GM23338 (cell line): Measurements from ENCODE around the gene CRAMP1. TPM values are rescaled to one million over a fixed set of nuclear protein-coding genes. Genes with fewer than 3 reads are reported as not detected.

ENCODE experiments used
- ATAC-seq: fragments of 200-7000 bp; cut with Tn5 transposase; 3 replicates; pipeline ENCODE4 v1.9.1; 2020
- DNase-seq: peaks from one replicate; pipeline ENCODE4 v3.0.0-alpha.2; 2015; ENCODE audit warnings: low spot score
- H2AFZ ChIP-seq: fragments of 200-600 bp; sonication (generic); 2 replicates; pipeline ENCODE4 v1.8.0; 2016; ENCODE audit warnings: antibody characterized with exemption, mild to moderate bottlenecking, moderate library complexity
- H3F3A ChIP-seq: fragments of 200-600 bp; sonication (generic); replicated peaks from 2 replicates; pipeline ENCODE4 v1.8.0; 2017; ENCODE audit warnings: antibody characterized with exemption, mixed run types, low read depth
- H3K27ac ChIP-seq: fragments of 200-600 bp; sonication (generic); 2 replicates; pipeline ENCODE4 v1.6.1; 2016; ENCODE audit warnings: low read depth
- H3K27me3 ChIP-seq: fragments of 200-600 bp; sonication (generic); 2 replicates; pipeline ENCODE4 v1.8.0; 2016; ENCODE audit warnings: mild to moderate bottlenecking, mixed run types, moderate library complexity; ENCODE audit not compliant: insufficient read depth
- H3K36me3 ChIP-seq: fragments of 200-600 bp; sonication (generic); 2 replicates; pipeline ENCODE4 v1.8.0; 2016; ENCODE audit warnings: mild to moderate bottlenecking; ENCODE audit not compliant: insufficient read depth
- H3K4me1 ChIP-seq: fragments of 200-600 bp; sonication (generic); 2 replicates; pipeline ENCODE4 v1.8.0; 2016; ENCODE audit warnings: mild to moderate bottlenecking, moderate library complexity; ENCODE audit not compliant: insufficient read depth
- H3K4me2 ChIP-seq: fragments of 200-600 bp; sonication (generic); 2 replicates; pipeline ENCODE4 v1.7.1; 2017; ENCODE audit warnings: mixed run types
- H3K4me3 ChIP-seq: fragments of 200-600 bp; sonication (generic); 2 replicates; pipeline ENCODE4 v1.6.1; 2016; ENCODE audit warnings: mixed run types
- H3K79me2 ChIP-seq: fragments of 200-600 bp; sonication (generic); replicated peaks from 2 replicates; pipeline ENCODE4 v1.8.0; 2017; ENCODE audit warnings: mild to moderate bottlenecking; ENCODE audit not compliant: insufficient read depth
- H3K9me2 ChIP-seq: fragments of 200-600 bp; sonication (generic); 2 replicates; pipeline ENCODE4 v1.8.0; 2017; ENCODE audit not compliant: insufficient read depth
- H4K20me1 ChIP-seq: fragments of 200-600 bp; sonication (generic); replicated peaks from 2 replicates; pipeline ENCODE4 v1.8.0; 2017; ENCODE audit warnings: mild to moderate bottlenecking; ENCODE audit not compliant: insufficient read depth
- H3K27ac Mint-ChIP-seq: 2 replicates; pipeline ENCODE4 v1.8.0; 2020; ENCODE audit warnings: inconsistent platforms, mild to moderate bottlenecking, moderate library complexity, mixed read lengths
- H3K27me3 Mint-ChIP-seq: 3 replicates; pipeline ENCODE4 v1.8.0; 2022; ENCODE audit warnings: low read depth, mild to moderate bottlenecking, moderate library complexity, mixed read lengths, inconsistent platforms; ENCODE audit not compliant: insufficient read depth, poor library complexity
- H3K36me3 Mint-ChIP-seq: 3 replicates; pipeline ENCODE4 v1.8.0; 2021; ENCODE audit warnings: low read depth, mild to moderate bottlenecking, inconsistent platforms, moderate library complexity, mixed read lengths
- H3K4me1 Mint-ChIP-seq: 3 replicates; pipeline ENCODE4 v1.8.0; 2020; ENCODE audit warnings: mild to moderate bottlenecking, inconsistent platforms, mixed read lengths
- H3K4me3 Mint-ChIP-seq: 3 replicates; pipeline ENCODE4 v1.8.0; 2021; ENCODE audit warnings: moderate library complexity, mild to moderate bottlenecking, inconsistent platforms, mixed read lengths
- H3K9me3 Mint-ChIP-seq: 3 replicates; pipeline ENCODE4 v1.8.0; 2020; ENCODE audit warnings: moderate library complexity, mild to moderate bottlenecking, inconsistent platforms, mixed read lengths
- CREB1 ChIP-seq: fragments of 250-450 bp; sonication (Bioruptor Pico); IDR thresholded peaks from 2 replicates; pipeline ENCODE4 v1.5.0; 2020; ENCODE audit warnings: low read depth, mild to moderate bottlenecking, moderate library complexity
- ETS1 ChIP-seq: IDR thresholded peaks from 2 replicates; pipeline ENCODE4 v1.6.1; 2016; ENCODE audit warnings: antibody characterized with exemption
- EZH2 ChIP-seq: fragments of 200-600 bp; sonication (generic); IDR thresholded peaks from one replicate; pipeline ENCODE4 v1.8.0; 2017; ENCODE audit warnings: antibody characterized with exemption, mild to moderate bottlenecking, low read depth; ENCODE audit not compliant: unreplicated experiment
- EZH2phosphoT487 ChIP-seq: fragments of 200-600 bp; sonication (generic); IDR thresholded peaks from one replicate; pipeline ENCODE4 v1.8.1; 2018; ENCODE audit warnings: antibody characterized with exemption; ENCODE audit not compliant: unreplicated experiment
- JUNB ChIP-seq: IDR thresholded peaks from one replicate; pipeline ENCODE4 v1.6.1; 2016; ENCODE audit warnings: antibody characterized with exemption; ENCODE audit not compliant: unreplicated experiment
- STAT1 ChIP-seq: IDR thresholded peaks from one replicate; pipeline ENCODE4 v1.6.1; 2016; ENCODE audit warnings: antibody characterized with exemption; ENCODE audit not compliant: unreplicated experiment
- ZNF331 ChIP-seq: fragments of 250-450 bp; sonication (Bioruptor Pico); IDR thresholded peaks from 2 replicates; pipeline ENCODE4 v1.5.0; 2020; ENCODE audit warnings: low read depth, mild to moderate bottlenecking, moderate library complexity
- polyA plus RNA-seq: library from polyadenylated mRNA; unstranded; fragments of >200 nt; fragmentation: Nextera tagmentation; extraction: Ambion mirVana; gene quantifications from 2 replicates; pipeline ENCODE4 v1.2.1, GENCODE V29; 2016
- total RNA-seq: library from RNA; depleted of rRNA; stranded (reverse); fragments of >200 nt; shearing (Covaris generic); gene quantifications from 2 replicates; pipeline ENCODE4 v1.2.3, GENCODE V29; 2014
- TF ChIP-seq, protein P1 (sequence below), 2 experiments: fragments of 200-600 bp in 1 of 2; sonication (generic) in 1 of 2; conservative IDR thresholded peaks; 2 replicates each; pipeline versions ENCODE4 v1.5.1 to v1.6.1; 2016 to 2017; ENCODE audit warnings: antibody characterized with exemption in 2 of 2, low read depth in 2 of 2, mild to moderate bottlenecking in 2 of 2, moderate library complexity in 1 of 2
- TF ChIP-seq, protein P2 (sequence below): fragments of 250-450 bp; sonication (Bioruptor Pico); IDR thresholded peaks from 2 replicates; pipeline ENCODE4 v1.5.0; 2020; ENCODE audit warnings: mild to moderate bottlenecking, moderate library complexity

CRAMP1 gene
- total and polyA plus RNA-seq, 2 experiments from 2014 or later = 3.4 to 16.7 TPM

GRCh38 chr16:1707193-1707790, 95.1 kb downstream of the CRAMP1 start:
- Histone ChIP-seq H3K27ac (no peak overlapping the region), H3K4me3 (peak overlapping the region; percentile 90), H3K9me2 (no peaks in the 10 kb centered on the region), H3K4me1 (peaks cover 14% of the 10 kb centered on the region), H3F3A (peaks cover 21% of the 10 kb centered on the region), H3K79me2 (peaks cover 51% of the 10 kb centered on the region), H2AFZ (no peak overlapping the region), H3K4me2 (peak overlapping the region; percentile 92), H3K36me3 (no peaks in the 10 kb centered on the region), H4K20me1 (peaks cover 29% of the 10 kb centered on the region), H3K27me3 (no peaks in the 10 kb centered on the region)
- DNase-seq (peak; percentile 33), ATAC-seq (peak; percentile 4; the same call in 2 of the 3 replicates)
- H3K4me3 Mint-ChIP-seq = peak overlapping the region; percentile 96
- peaks cover 12% of the 10 kb centered on the region for H3K36me3 Mint-ChIP-seq
- no peaks in the 10 kb centered on the region for H3K9me3 Mint-ChIP-seq
- peaks cover 20% of the 10 kb centered on the region for H3K4me1 Mint-ChIP-seq
- TF ChIP-seq JUNB = no peak
- TF ChIP-seq ZNF331 (CRISPR knock-in tag) = no peak
- TF ChIP-seq ETS1 = no peak
- TF ChIP-seq EZH2 = no peak
- H3K27me3 Mint-ChIP-seq = peaks cover 21% of the 10 kb centered on the region
- H3K27ac Mint-ChIP-seq = no peak overlapping the region

DNA sequence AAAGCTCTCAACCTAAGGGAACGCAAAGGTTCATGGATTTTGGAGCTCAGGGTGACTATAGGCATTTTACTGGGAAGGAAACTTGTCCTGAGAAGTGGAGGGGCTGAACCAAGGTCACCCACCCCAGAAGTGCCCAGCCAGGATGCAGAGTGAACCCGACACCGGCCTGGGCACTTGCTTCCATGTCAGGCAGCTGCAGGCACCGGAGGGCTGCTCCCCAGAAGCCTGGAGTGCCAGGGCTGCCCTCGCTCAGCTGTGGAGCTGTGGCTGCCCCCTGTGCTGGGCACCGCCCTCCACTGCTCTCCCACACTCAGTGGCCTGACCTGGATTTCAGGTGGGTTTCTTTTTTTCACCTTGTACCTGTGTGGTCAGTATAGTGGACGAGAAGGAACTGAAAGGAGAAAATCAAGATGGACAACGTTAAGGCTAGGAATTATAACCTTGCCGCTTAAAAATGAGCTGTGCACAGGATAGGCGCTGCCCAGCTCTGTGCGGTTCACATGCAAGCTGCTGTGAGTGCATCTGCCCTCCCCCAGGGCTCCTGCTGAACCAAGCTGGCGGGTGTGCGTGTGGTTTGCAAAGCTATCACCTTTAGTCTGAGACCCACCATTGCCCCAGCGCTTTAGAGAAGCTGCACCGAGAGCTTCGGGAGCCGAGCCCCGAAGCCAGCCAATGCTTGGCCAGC, 96.1 kb downstream of the CRAMP1 start:
- ATAC-seq (no peak), DNase-seq (no peak)
- H3K4me3 ChIP-seq = no peak overlapping the region
- TF ChIP-seq CREB1 (CRISPR knock-in tag) (no peak), EZH2phosphoT487 (no peak), STAT1 (no peak), ZNF331 (CRISPR knock-in tag) (no peak), ETS1 (no peak)
- TF ChIP-seq, protein P1, sequence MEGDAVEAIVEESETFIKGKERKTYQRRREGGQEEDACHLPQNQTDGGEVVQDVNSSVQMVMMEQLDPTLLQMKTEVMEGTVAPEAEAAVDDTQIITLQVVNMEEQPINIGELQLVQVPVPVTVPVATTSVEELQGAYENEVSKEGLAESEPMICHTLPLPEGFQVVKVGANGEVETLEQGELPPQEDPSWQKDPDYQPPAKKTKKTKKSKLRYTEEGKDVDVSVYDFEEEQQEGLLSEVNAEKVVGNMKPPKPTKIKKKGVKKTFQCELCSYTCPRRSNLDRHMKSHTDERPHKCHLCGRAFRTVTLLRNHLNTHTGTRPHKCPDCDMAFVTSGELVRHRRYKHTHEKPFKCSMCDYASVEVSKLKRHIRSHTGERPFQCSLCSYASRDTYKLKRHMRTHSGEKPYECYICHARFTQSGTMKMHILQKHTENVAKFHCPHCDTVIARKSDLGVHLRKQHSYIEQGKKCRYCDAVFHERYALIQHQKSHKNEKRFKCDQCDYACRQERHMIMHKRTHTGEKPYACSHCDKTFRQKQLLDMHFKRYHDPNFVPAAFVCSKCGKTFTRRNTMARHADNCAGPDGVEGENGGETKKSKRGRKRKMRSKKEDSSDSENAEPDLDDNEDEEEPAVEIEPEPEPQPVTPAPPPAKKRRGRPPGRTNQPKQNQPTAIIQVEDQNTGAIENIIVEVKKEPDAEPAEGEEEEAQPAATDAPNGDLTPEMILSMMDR (conservative IDR thresholded peaks at IDR 0.05; ENCODE audit: low read depth in 2 of 2) = no peak
- TF ChIP-seq, protein P2, sequence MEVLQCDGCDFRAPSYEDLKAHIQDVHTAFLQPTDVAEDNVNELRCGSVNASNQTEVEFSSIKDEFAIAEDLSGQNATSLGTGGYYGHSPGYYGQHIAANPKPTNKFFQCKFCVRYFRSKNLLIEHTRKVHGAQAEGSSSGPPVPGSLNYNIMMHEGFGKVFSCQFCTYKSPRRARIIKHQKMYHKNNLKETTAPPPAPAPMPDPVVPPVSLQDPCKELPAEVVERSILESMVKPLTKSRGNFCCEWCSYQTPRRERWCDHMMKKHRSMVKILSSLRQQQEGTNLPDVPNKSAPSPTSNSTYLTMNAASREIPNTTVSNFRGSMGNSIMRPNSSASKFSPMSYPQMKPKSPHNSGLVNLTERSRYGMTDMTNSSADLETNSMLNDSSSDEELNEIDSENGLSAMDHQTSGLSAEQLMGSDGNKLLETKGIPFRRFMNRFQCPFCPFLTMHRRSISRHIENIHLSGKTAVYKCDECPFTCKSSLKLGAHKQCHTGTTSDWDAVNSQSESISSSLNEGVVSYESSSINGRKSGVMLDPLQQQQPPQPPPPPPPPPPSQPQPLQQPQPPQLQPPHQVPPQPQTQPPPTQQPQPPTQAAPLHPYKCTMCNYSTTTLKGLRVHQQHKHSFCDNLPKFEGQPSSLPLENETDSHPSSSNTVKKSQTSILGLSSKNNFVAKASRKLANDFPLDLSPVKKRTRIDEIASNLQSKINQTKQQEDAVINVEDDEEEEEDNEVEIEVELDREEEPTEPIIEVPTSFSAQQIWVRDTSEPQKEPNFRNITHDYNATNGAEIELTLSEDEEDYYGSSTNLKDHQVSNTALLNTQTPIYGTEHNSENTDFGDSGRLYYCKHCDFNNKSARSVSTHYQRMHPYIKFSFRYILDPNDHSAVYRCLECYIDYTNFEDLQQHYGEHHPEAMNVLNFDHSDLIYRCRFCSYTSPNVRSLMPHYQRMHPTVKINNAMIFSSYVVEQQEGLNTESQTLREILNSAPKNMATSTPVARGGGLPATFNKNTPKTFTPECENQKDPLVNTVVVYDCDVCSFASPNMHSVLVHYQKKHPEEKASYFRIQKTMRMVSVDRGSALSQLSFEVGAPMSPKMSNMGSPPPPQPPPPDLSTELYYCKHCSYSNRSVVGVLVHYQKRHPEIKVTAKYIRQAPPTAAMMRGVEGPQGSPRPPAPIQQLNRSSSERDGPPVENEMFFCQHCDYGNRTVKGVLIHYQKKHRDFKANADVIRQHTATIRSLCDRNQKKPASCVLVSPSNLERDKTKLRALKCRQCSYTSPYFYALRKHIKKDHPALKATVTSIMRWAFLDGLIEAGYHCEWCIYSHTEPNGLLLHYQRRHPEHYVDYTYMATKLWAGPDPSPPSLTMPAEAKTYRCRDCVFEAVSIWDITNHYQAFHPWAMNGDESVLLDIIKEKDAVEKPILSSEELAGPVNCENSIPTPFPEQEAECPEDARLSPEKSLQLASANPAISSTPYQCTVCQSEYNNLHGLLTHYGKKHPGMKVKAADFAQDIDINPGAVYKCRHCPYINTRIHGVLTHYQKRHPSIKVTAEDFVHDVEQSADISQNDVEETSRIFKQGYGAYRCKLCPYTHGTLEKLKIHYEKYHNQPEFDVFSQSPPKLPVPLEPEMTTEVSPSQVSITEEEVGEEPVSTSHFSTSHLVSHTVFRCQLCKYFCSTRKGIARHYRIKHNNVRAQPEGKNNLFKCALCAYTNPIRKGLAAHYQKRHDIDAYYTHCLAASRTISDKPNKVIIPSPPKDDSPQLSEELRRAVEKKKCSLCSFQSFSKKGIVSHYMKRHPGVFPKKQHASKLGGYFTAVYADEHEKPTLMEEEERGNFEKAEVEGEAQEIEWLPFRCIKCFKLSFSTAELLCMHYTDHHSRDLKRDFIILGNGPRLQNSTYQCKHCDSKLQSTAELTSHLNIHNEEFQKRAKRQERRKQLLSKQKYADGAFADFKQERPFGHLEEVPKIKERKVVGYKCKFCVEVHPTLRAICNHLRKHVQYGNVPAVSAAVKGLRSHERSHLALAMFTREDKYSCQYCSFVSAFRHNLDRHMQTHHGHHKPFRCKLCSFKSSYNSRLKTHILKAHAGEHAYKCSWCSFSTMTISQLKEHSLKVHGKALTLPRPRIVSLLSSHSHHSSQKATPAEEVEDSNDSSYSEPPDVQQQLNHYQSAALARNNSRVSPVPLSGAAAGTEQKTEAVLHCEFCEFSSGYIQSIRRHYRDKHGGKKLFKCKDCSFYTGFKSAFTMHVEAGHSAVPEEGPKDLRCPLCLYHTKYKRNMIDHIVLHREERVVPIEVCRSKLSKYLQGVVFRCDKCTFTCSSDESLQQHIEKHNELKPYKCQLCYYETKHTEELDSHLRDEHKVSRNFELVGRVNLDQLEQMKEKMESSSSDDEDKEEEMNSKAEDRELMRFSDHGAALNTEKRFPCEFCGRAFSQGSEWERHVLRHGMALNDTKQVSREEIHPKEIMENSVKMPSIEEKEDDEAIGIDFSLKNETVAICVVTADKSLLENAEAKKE (CRISPR knock-in tag) = no peak

More for the DNA sequence above, 96.1 kb downstream of the CRAMP1 start:
- Histone ChIP-seq H3K27me3 (no peaks in the 10 kb centered on the region), H2AFZ (no peak overlapping the region), H3F3A (peaks cover 17% of the 10 kb centered on the region), H3K27ac (no peak overlapping the region), H3K4me2 (peak overlapping the region; percentile 92; the same call in 1 of the 2 replicates), H3K36me3 (no peaks in the 10 kb centered on the region), H3K9me2 (no peaks in the 10 kb centered on the region), H4K20me1 (peaks cover 25% of the 10 kb centered on the region), H3K4me1 (peaks cover 16% of the 10 kb centered on the region), H3K79me2 (peaks cover 60% of the 10 kb centered on the region)
- peaks cover 3% of the 10 kb centered on the region; the same call in 2 of the 3 replicates for H3K36me3 Mint-ChIP-seq
- H3K4me1 Mint-ChIP-seq = peaks cover 25% of the 10 kb centered on the region
- H3K4me3 Mint-ChIP-seq = peak overlapping the region; percentile 96
- H3K9me3 Mint-ChIP-seq = no peaks in the 10 kb centered on the region
- H3K27ac Mint-ChIP-seq = no peak overlapping the region
- H3K27me3 Mint-ChIP-seq = peaks cover 21% of the 10 kb centered on the region
